SK-N-SH treated with all-trans-retinoic acid at 6 μM for 48 hours (cell line): Measurements from ENCODE around the gene CFDP1.

ENCODE experiments used
- ATAC-seq: fragments of 200-7000 bp; cut with Tn5 transposase; 3 replicates; pipeline ENCODE4 v1.9.1; 2020; ENCODE audit warnings: mild to moderate bottlenecking, moderate library complexity
- ARNTL ChIP-seq: fragments of 450-650 bp; formaldehyde crosslinking; IDR thresholded peaks from 2 replicates; pipeline ENCODE4 v1.5.0; 2020; ENCODE audit warnings: low read depth, mild to moderate bottlenecking, moderate library complexity, borderline replicate concordance
- BACH2 ChIP-seq: fragments of 250-450 bp; sonication (Bioruptor Pico); IDR thresholded peaks from 2 replicates; pipeline ENCODE4 v1.9.0; 2021; ENCODE audit warnings: mild to moderate bottlenecking, borderline replicate concordance
- CSDC2 ChIP-seq: fragments of 250-450 bp; sonication (Bioruptor Pico); IDR thresholded peaks from 2 replicates; pipeline ENCODE4 v1.5.0; 2020; ENCODE audit warnings: mild to moderate bottlenecking, moderate library complexity
- ESRRG ChIP-seq: fragments of 250-450 bp; sonication (Bioruptor Pico); IDR thresholded peaks from 2 replicates; pipeline ENCODE4 v1.6.1; 2021; ENCODE audit warnings: mild to moderate bottlenecking
- ISL1 ChIP-seq: fragments of 250-450 bp; sonication (Bioruptor Pico); IDR thresholded peaks from 2 replicates; pipeline ENCODE4 v2.1.2; 2022; ENCODE audit warnings: mild to moderate bottlenecking, moderate library complexity
- OSR1 ChIP-seq: fragments of 250-450 bp; sonication (Bioruptor Pico); IDR thresholded peaks from 2 replicates; pipeline ENCODE4 v1.8.0; 2022; ENCODE audit warnings: moderate library complexity, mild to moderate bottlenecking, inconsistent platforms
- PPARA ChIP-seq: fragments of 250-450 bp; sonication (Bioruptor Pico); IDR thresholded peaks from 2 replicates; pipeline ENCODE4 v1.5.0; 2020; ENCODE audit warnings: mild to moderate bottlenecking, borderline replicate concordance
- RARB ChIP-seq: fragments of 250-450 bp; sonication (Bioruptor Pico); IDR thresholded peaks from 2 replicates; pipeline ENCODE4 v1.8.0; 2021; ENCODE audit warnings: mild to moderate bottlenecking, moderate library complexity
- SNAI2 ChIP-seq: fragments of 250-450 bp; sonication (Bioruptor Pico); IDR thresholded peaks from 2 replicates; pipeline ENCODE4 v1.5.0; 2020; ENCODE audit warnings: mild to moderate bottlenecking, moderate library complexity
- TCF4 ChIP-seq: fragments of 250-450 bp; sonication (Bioruptor Pico); IDR thresholded peaks from 2 replicates; pipeline ENCODE4 v1.8.0; 2021; ENCODE audit warnings: mild to moderate bottlenecking, moderate library complexity, borderline replicate concordance
- TOX ChIP-seq: fragments of 250-450 bp; sonication (Bioruptor Pico); IDR thresholded peaks from 2 replicates; pipeline ENCODE4 v1.8.0; 2021; ENCODE audit warnings: mild to moderate bottlenecking, moderate library complexity, borderline replicate concordance
- ZFP3 ChIP-seq: fragments of 250-450 bp; sonication (Bioruptor Pico); IDR thresholded peaks from 2 replicates; pipeline ENCODE4 v1.5.0; 2020; ENCODE audit warnings: mild to moderate bottlenecking, moderate library complexity
- ZFP30 ChIP-seq: fragments of 450-650 bp; formaldehyde crosslinking; IDR thresholded peaks from 2 replicates; pipeline ENCODE4 v1.5.0; 2022; ENCODE audit warnings: mild to moderate bottlenecking, moderate library complexity
- ZNF565 ChIP-seq: fragments of 450-650 bp; formaldehyde crosslinking; conservative IDR thresholded peaks from 2 replicates; pipeline ENCODE4 v1.5.0; 2020; ENCODE audit warnings: low read depth, mild to moderate bottlenecking, moderate library complexity
- ZNF70 ChIP-seq: fragments of 450-650 bp; formaldehyde crosslinking; IDR thresholded peaks from 2 replicates; pipeline ENCODE4 v1.5.0; 2020; ENCODE audit warnings: mild to moderate bottlenecking, moderate library complexity
- ZNF8 ChIP-seq: fragments of 450-650 bp; formaldehyde crosslinking; IDR thresholded peaks from 2 replicates; pipeline ENCODE4 v1.5.0; 2020; ENCODE audit warnings: mild to moderate bottlenecking, moderate library complexity
- TF ChIP-seq, protein P1 (sequence below): fragments of 250-450 bp; sonication (Bioruptor Pico); IDR thresholded peaks from 2 replicates; pipeline ENCODE4 v1.8.0; 2021; ENCODE audit warnings: low read depth, mild to moderate bottlenecking, moderate library complexity, borderline replicate concordance
- TF ChIP-seq, protein P2 (sequence below): fragments of 250-450 bp; sonication (Bioruptor Pico); IDR thresholded peaks from 2 replicates; pipeline ENCODE4 v1.5.0; 2020; ENCODE audit warnings: mild to moderate bottlenecking, moderate library complexity
- TF ChIP-seq, protein P3 (sequence below): fragments of 250-450 bp; sonication (Bioruptor Pico); IDR thresholded peaks from 2 replicates; pipeline ENCODE4 v1.5.1; 2020; ENCODE audit warnings: low read depth, mild to moderate bottlenecking, moderate library complexity
- TF ChIP-seq, protein P4 (sequence below): fragments of 250-450 bp; sonication (Bioruptor Pico); IDR thresholded peaks from 2 replicates; pipeline ENCODE4 v1.5.1; 2021; ENCODE audit warnings: mild to moderate bottlenecking, moderate library complexity
- TF ChIP-seq, protein P5 (sequence below): fragments of 250-450 bp; sonication (Bioruptor Pico); IDR thresholded peaks from 2 replicates; pipeline ENCODE4 v1.8.0; 2020; ENCODE audit warnings: mild to moderate bottlenecking, moderate library complexity, borderline replicate concordance

CFDP1 gene

DNA sequence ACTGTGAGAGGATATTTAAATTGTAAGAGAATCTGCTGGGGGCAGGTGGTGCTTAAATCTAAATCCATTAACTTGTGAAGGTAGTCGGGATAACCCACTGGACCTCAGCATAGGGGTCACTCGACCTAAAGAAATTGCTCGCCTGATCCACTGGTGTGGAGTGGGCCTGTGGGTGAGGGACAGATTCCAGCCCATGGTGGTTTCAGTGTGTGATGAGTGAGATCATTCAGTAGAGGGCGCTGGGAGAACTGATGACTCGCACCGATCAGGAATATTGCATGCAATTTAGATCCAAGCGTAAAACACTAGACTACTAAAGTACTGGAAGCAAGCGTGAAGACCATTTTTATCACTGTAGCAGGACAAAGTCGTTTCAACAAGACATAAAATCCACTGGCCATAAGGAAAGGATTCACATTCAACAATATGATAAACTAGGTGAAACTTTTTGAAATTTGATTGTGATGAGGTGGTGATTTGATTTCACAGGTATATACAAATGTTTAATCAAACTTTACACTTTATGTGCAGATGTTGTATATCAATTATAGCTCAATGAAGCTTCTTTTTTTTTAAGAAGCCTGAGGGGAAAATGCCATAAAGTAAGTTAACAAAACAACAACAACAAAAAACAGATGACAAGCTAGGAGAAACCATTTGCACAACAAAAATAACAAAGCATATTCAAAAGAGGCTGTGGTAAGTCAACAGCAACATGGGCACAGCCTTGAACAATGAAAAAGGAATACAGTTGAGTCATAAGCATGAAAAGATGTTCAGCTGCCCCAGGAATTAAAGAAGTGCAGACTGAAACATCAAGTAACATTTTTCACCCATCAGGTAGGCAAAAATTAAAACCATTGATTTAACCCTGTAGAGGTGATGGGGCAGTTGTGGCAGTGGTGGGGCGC, 38.7 kb upstream of the CFDP1 start:
- peak; percentile 100 for ATAC-seq
- TF ChIP-seq PPARA (CRISPR knock-in tag) (no peak), TOX (CRISPR knock-in tag) (no peak), ESRRG (CRISPR knock-in tag) (no peak), CSDC2 (no peak)
- TF ChIP-seq, protein P1, sequence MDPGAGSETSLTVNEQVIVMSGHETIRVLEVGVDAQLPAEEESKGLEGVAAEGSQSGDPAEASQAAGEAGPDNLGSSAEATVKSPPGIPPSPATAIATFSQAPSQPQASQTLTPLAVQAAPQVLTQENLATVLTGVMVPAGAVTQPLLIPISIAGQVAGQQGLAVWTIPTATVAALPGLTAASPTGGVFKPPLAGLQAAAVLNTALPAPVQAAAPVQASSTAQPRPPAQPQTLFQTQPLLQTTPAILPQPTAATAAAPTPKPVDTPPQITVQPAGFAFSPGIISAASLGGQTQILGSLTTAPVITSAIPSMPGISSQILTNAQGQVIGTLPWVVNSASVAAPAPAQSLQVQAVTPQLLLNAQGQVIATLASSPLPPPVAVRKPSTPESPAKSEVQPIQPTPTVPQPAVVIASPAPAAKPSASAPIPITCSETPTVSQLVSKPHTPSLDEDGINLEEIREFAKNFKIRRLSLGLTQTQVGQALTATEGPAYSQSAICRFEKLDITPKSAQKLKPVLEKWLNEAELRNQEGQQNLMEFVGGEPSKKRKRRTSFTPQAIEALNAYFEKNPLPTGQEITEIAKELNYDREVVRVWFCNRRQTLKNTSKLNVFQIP (CRISPR knock-in tag), result no peak

DNA sequence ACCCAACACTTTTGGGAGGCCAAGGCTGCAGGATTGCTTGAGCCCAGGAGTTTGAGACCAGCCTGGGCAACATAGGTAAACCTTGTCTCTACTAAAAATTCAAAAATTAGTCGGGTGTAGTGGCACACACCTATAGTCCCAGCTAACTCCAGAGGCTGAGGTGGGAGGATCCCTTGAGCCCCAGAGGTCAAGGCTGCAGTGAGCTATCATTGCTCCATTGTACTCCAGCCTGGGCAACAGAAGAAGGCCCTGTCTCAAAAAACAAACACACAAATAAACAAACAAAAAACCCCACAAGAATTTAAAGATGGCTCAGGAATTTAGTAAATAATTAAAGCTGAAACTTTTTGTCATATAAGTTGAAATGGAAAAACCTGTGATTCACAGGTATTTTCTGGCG, 33.5 kb upstream of the CFDP1 start:
- ATAC-seq, result no peak
- TF ChIP-seq RARB (CRISPR knock-in tag) (no peak), ZFP3 (no peak), ZNF8 (CRISPR knock-in tag) (no peak), TCF4 (CRISPR knock-in tag) (no peak), SNAI2 (CRISPR knock-in tag) (no peak), ISL1 (no peak), ESRRG (CRISPR knock-in tag) (no peak), BACH2 (CRISPR knock-in tag) (no peak), ZNF565 (no peak), OSR1 (no peak), ARNTL (no peak), ZFP30 (no peak), TOX (CRISPR knock-in tag) (no peak), PPARA (CRISPR knock-in tag) (no peak), CSDC2 (no peak)
- TF ChIP-seq, protein P2, sequence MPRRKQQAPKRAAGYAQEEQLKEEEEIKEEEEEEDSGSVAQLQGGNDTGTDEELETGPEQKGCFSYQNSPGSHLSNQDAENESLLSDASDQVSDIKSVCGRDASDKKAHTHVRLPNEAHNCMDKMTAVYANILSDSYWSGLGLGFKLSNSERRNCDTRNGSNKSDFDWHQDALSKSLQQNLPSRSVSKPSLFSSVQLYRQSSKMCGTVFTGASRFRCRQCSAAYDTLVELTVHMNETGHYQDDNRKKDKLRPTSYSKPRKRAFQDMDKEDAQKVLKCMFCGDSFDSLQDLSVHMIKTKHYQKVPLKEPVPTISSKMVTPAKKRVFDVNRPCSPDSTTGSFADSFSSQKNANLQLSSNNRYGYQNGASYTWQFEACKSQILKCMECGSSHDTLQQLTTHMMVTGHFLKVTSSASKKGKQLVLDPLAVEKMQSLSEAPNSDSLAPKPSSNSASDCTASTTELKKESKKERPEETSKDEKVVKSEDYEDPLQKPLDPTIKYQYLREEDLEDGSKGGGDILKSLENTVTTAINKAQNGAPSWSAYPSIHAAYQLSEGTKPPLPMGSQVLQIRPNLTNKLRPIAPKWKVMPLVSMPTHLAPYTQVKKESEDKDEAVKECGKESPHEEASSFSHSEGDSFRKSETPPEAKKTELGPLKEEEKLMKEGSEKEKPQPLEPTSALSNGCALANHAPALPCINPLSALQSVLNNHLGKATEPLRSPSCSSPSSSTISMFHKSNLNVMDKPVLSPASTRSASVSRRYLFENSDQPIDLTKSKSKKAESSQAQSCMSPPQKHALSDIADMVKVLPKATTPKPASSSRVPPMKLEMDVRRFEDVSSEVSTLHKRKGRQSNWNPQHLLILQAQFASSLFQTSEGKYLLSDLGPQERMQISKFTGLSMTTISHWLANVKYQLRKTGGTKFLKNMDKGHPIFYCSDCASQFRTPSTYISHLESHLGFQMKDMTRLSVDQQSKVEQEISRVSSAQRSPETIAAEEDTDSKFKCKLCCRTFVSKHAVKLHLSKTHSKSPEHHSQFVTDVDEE (CRISPR knock-in tag), result no peak
- TF ChIP-seq, protein P1 (CRISPR knock-in tag), result no peak
- TF ChIP-seq, protein P3, sequence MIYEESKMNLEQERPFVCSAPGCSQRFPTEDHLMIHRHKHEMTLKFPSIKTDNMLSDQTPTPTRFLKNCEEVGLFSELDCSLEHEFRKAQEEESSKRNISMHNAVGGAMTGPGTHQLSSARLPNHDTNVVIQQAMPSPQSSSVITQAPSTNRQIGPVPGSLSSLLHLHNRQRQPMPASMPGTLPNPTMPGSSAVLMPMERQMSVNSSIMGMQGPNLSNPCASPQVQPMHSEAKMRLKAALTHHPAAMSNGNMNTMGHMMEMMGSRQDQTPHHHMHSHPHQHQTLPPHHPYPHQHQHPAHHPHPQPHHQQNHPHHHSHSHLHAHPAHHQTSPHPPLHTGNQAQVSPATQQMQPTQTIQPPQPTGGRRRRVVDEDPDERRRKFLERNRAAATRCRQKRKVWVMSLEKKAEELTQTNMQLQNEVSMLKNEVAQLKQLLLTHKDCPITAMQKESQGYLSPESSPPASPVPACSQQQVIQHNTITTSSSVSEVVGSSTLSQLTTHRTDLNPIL (CRISPR knock-in tag), result no peak
- TF ChIP-seq, protein P4, sequence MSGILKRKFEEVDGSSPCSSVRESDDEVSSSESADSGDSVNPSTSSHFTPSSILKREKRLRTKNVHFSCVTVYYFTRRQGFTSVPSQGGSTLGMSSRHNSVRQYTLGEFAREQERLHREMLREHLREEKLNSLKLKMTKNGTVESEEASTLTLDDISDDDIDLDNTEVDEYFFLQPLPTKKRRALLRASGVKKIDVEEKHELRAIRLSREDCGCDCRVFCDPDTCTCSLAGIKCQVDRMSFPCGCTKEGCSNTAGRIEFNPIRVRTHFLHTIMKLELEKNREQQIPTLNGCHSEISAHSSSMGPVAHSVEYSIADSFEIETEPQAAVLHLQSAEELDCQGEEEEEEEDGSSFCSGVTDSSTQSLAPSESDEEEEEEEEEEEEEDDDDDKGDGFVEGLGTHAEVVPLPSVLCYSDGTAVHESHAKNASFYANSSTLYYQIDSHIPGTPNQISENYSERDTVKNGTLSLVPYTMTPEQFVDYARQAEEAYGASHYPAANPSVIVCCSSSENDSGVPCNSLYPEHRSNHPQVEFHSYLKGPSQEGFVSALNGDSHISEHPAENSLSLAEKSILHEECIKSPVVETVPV (CRISPR knock-in tag), result no peak

DNA sequence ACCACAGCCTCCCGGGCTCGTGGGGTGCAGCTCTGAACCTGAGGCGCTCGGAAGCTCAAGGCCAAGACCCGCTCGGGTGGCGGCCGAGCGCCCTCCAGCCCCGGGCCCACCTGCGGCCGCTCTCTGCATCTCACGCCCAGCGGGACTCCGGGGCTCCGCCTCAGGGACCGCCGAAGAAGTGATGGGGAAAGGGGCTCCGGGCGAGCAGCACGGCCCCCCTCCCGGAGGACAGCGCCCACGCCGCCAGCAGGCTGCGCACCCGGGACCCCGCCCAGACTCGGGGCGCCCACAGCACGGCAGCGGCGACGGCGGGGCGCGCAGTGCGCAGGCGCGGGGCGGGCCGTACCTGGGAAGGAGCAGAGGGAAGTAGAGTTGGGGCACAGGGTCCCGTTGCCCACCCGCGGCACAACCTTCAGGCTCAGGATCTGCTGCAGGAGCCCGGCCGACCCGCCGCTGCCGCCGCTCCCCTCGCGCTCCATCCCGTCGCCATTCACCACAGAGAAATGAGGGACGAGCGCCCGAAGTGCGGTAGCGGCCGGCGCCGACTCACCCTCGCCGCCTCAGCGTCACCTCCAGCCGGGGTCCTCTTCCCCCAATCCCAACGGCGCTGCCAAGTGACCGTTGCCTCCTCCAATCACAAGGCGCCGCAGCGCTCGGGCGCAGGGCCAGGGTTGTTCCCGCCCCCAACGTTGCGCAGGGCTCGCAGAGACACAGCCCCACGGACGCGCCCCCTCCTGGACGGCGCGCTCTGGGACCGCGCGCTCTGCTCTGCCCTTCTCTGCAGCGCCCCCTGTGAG, 31.0 kb upstream of the CFDP1 start, which contains the start of gene TMEM170A:
Gene TMEM170A (minus strand): TSS at position 568 of the 797 bp plus-strand sequence. CDS start 89 bp downstream, at position 479.
- ATAC-seq, result peak; percentile 93
- TF ChIP-seq, protein P3 (CRISPR knock-in tag), result no peak
- TF ChIP-seq, protein P5, sequence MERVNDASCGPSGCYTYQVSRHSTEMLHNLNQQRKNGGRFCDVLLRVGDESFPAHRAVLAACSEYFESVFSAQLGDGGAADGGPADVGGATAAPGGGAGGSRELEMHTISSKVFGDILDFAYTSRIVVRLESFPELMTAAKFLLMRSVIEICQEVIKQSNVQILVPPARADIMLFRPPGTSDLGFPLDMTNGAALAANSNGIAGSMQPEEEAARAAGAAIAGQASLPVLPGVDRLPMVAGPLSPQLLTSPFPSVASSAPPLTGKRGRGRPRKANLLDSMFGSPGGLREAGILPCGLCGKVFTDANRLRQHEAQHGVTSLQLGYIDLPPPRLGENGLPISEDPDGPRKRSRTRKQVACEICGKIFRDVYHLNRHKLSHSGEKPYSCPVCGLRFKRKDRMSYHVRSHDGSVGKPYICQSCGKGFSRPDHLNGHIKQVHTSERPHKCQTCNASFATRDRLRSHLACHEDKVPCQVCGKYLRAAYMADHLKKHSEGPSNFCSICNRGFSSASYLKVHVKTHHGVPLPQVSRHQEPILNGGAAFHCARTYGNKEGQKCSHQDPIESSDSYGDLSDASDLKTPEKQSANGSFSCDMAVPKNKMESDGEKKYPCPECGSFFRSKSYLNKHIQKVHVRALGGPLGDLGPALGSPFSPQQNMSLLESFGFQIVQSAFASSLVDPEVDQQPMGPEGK (CRISPR knock-in tag), result no peak
- TF ChIP-seq TOX (CRISPR knock-in tag) (no peak), ZFP3 (no peak), CSDC2 (no peak), ZFP30 (no peak), ZNF70 (CRISPR knock-in tag) (no peak), ZNF565 (no peak), TCF4 (CRISPR knock-in tag) (no peak), ZNF8 (CRISPR knock-in tag) (no peak), RARB (CRISPR knock-in tag) (no peak), BACH2 (CRISPR knock-in tag) (no peak)
